Liver (tissue), 9 donors: Measurements from ENCODE around the gene PHEX. TPM values are rescaled to one million over a fixed set of nuclear protein-coding genes. Genes with fewer than 3 reads are reported as not detected.

Experiments used
- DNase-seq: peaks from one replicate; pipeline ENCODE4 v3.0.0-alpha.2; 2017; ENCODE audit warnings: low spot score
- H3K27ac ChIP-seq, 2 donors: one replicate each; pipeline ENCODE4 v1.7.0; 2013; ENCODE audit warnings: inconsistent platforms in 2 of 2, low read length in 2 of 2, control low read depth in 1 of 2, low read depth in 1 of 2, mild to moderate bottlenecking in 1 of 2
- H3K27me3 ChIP-seq, 4 donors: one replicate each; pipeline versions ENCODE4 v1.6.1 to v1.7.0; 2013; ENCODE audit warnings: low read length in 3 of 4, inconsistent platforms in 1 of 4, mild to moderate bottlenecking in 1 of 4, moderate library complexity in 1 of 4; ENCODE audit not compliant: control insufficient read depth in 4 of 4, insufficient read depth in 4 of 4
- H3K36me3 ChIP-seq, 4 donors: one replicate each; pipeline versions ENCODE4 v1.6.1 to v1.7.0; 2013; ENCODE audit warnings: low read length in 3 of 4, mild to moderate bottlenecking in 3 of 4, low read depth in 1 of 4, moderate library complexity in 1 of 4; ENCODE audit not compliant: control insufficient read depth in 4 of 4, insufficient read depth in 3 of 4
- H3K4me1 ChIP-seq, 4 donors: one replicate each; pipeline versions ENCODE4 v1.6.1 to v1.7.0; 2013; ENCODE audit warnings: low read length in 3 of 4, mild to moderate bottlenecking in 3 of 4, moderate library complexity in 1 of 4; ENCODE audit not compliant: control insufficient read depth in 4 of 4, insufficient read depth in 4 of 4
- H3K4me3 ChIP-seq, 3 donors: one replicate each; pipeline versions ENCODE4 v1.6.1 to v1.7.0; 2013; ENCODE audit warnings: low read length in 3 of 3, control low read depth in 1 of 3, low read depth in 1 of 3, mild to moderate bottlenecking in 1 of 3
- H3K9ac ChIP-seq, 2 donors: one replicate each; pipeline ENCODE4 v1.7.0; 2013; ENCODE audit warnings: low read length in 2 of 2, mild to moderate bottlenecking in 2 of 2, moderate library complexity in 2 of 2, control low read depth in 1 of 2, low read depth in 1 of 2
- H3K9me3 ChIP-seq, 4 donors: one replicate each; pipeline versions ENCODE4 v1.6.1 to v1.7.0; 2013; ENCODE audit warnings: low read length in 3 of 4; ENCODE audit not compliant: control insufficient read depth in 4 of 4
- EGR1 ChIP-seq, 2 donors: IDR thresholded peaks; 2 replicates each; pipeline ENCODE4 v1.6.1; 2016 to 2018; ENCODE audit warnings: antibody characterized with exemption in 2 of 2, low read depth in 2 of 2
- FOXA1 ChIP-seq: IDR thresholded peaks from 2 replicates; pipeline ENCODE4 v1.6.1; 2016; ENCODE audit warnings: antibody characterized with exemption
- FOXA2 ChIP-seq: IDR thresholded peaks from 2 replicates; pipeline ENCODE4 v1.6.1; 2016; ENCODE audit warnings: antibody characterized with exemption
- GABPA ChIP-seq, 2 donors: IDR thresholded peaks in 1 of 2; conservative IDR thresholded peaks in 1 of 2; 2 replicates each; pipeline ENCODE4 v1.6.1; 2016; ENCODE audit warnings: antibody characterized with exemption in 2 of 2, mild to moderate bottlenecking in 1 of 2, moderate library complexity in 1 of 2
- HNF4A ChIP-seq, 2 donors: conservative IDR thresholded peaks; 2 replicates each; pipeline ENCODE4 v1.6.1; 2016; ENCODE audit warnings: antibody characterized with exemption in 2 of 2, mild to moderate bottlenecking in 2 of 2
- HNF4G ChIP-seq: IDR thresholded peaks from 2 replicates; pipeline ENCODE4 v1.6.1; 2016; ENCODE audit warnings: antibody characterized with exemption
- JUND ChIP-seq, 2 donors: IDR thresholded peaks; 2 replicates each; pipeline ENCODE4 v1.6.1; 2016; ENCODE audit warnings: antibody characterized with exemption in 2 of 2
- MAX ChIP-seq: IDR thresholded peaks from 2 replicates; pipeline ENCODE4 v1.6.1; 2016; ENCODE audit warnings: antibody characterized with exemption
- NR2F2 ChIP-seq: IDR thresholded peaks from 2 replicates; pipeline ENCODE4 v1.6.1; 2016; ENCODE audit warnings: antibody characterized with exemption
- RAD21 ChIP-seq, 2 donors: IDR thresholded peaks; 2 replicates each; pipeline ENCODE4 v1.6.1; 2016; ENCODE audit warnings: antibody characterized with exemption in 2 of 2, mild to moderate bottlenecking in 2 of 2
- REST ChIP-seq: IDR thresholded peaks from 2 replicates; pipeline ENCODE4 v1.6.1; 2016; ENCODE audit warnings: antibody characterized with exemption, mild to moderate bottlenecking
- RXRA ChIP-seq, 2 donors: IDR thresholded peaks; 2 replicates each; pipeline ENCODE4 v1.6.1; 2017 to 2018; ENCODE audit warnings: antibody characterized with exemption in 2 of 2, mild to moderate bottlenecking in 1 of 2
- SP1 ChIP-seq: IDR thresholded peaks from 2 replicates; pipeline ENCODE4 v1.6.1; 2018; ENCODE audit warnings: antibody characterized with exemption, mild to moderate bottlenecking
- TAF1 ChIP-seq: conservative IDR thresholded peaks from 2 replicates; pipeline ENCODE4 v1.6.1; 2016; ENCODE audit warnings: antibody characterized with exemption, mild to moderate bottlenecking
- YY1 ChIP-seq: IDR thresholded peaks from 2 replicates; pipeline ENCODE4 v1.6.1; 2016; ENCODE audit warnings: antibody characterized with exemption, mild to moderate bottlenecking
- WGBS: extraction: QIAGEN DNeasy Blood & Tissue Kit; methylation state at CpG from one replicate; pipeline ENCODE4 v1.1.7; 2013; 5-methylcytosine and 5-hydroxymethylcytosine counted together
- polyA plus RNA-seq, 2 donors: library from polyadenylated mRNA; stranded (reverse) in 1 of 2; unstranded in 1 of 2; fragments of 200-250 nt in 1 of 2; fragments of >200 nt in 1 of 2; fragmentation: Nextera tagmentation in 1 of 2; extraction: Ambion mirVana in 1 of 2; gene quantifications; one replicate each; pipeline versions ENCODE4 v1.2.1 to v1.2.3, GENCODE V29; 2013 to 2015
- total RNA-seq, 2 donors: library from RNA; depleted of rRNA; stranded (reverse); fragments of >200 nt; gene quantifications; one replicate each; pipeline ENCODE4 v1.2.3, GENCODE V29; 2014
- TF ChIP-seq, protein P1 (sequence below): IDR thresholded peaks from 2 replicates; pipeline ENCODE4 v1.6.1; 2016; ENCODE audit warnings: antibody characterized with exemption
- TF ChIP-seq, protein P2 (sequence below): IDR thresholded peaks from 2 replicates; pipeline ENCODE4 v1.6.1; 2016; ENCODE audit warnings: antibody characterized with exemption
- TF ChIP-seq, protein P3 (sequence below): fragments of 150-350 bp; IDR thresholded peaks from 2 replicates; pipeline ENCODE4 v1.5.1; 2017; ENCODE audit warnings: improper control_type of control experiment, low read depth, low read length; ENCODE audit not compliant: missing input control
- donor health status: healthy.
- donor health status: healthy.
- donor health status: healthy.
- donor health status: healthy.
- donor health status: healthy.

Gene PHEX
- total and polyA plus RNA-seq, 4 donors = 0.01 to 0.14 (median 0.08) TPM; not detected in 1

- no peak for TF ChIP-seq TAF1
- TF ChIP-seq RXRA (IDR thresholded peaks at IDR 0.05) = no peak
- no peak for TF ChIP-seq EGR1 (IDR thresholded peaks at IDR 0.05; ENCODE audit: low read depth in 2 of 2)
- TF ChIP-seq FOXA2 = no peak
- no peak for TF ChIP-seq RAD21 (IDR thresholded peaks at IDR 0.05)
- TF ChIP-seq JUND (IDR thresholded peaks at IDR 0.05) = no peak
- TF ChIP-seq FOXA1 = no peak
- TF ChIP-seq MAX = no peak
- no peak for TF ChIP-seq HNF4G
- no peak for TF ChIP-seq GABPA (IDR thresholded peaks at IDR 0.05 in 1 of 2, conservative IDR thresholded peaks at IDR 0.05 in 1 of 2)
- TF ChIP-seq, protein P1, sequence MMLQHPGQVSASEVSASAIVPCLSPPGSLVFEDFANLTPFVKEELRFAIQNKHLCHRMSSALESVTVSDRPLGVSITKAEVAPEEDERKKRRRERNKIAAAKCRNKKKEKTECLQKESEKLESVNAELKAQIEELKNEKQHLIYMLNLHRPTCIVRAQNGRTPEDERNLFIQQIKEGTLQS = no peak
- TF ChIP-seq, protein P2, sequence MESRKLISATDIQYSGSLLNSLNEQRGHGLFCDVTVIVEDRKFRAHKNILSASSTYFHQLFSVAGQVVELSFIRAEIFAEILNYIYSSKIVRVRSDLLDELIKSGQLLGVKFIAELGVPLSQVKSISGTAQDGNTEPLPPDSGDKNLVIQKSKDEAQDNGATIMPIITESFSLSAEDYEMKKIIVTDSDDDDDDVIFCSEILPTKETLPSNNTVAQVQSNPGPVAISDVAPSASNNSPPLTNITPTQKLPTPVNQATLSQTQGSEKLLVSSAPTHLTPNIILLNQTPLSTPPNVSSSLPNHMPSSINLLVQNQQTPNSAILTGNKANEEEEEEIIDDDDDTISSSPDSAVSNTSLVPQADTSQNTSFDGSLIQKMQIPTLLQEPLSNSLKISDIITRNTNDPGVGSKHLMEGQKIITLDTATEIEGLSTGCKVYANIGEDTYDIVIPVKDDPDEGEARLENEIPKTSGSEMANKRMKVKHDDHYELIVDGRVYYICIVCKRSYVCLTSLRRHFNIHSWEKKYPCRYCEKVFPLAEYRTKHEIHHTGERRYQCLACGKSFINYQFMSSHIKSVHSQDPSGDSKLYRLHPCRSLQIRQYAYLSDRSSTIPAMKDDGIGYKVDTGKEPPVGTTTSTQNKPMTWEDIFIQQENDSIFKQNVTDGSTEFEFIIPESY = no peak
- no peak for TF ChIP-seq REST
- no peak for TF ChIP-seq NR2F2
- no peak for TF ChIP-seq HNF4A (conservative IDR thresholded peaks at IDR 0.05)
- no peak for TF ChIP-seq SP1
- TF ChIP-seq YY1 = no peak
- TF ChIP-seq, protein P3, sequence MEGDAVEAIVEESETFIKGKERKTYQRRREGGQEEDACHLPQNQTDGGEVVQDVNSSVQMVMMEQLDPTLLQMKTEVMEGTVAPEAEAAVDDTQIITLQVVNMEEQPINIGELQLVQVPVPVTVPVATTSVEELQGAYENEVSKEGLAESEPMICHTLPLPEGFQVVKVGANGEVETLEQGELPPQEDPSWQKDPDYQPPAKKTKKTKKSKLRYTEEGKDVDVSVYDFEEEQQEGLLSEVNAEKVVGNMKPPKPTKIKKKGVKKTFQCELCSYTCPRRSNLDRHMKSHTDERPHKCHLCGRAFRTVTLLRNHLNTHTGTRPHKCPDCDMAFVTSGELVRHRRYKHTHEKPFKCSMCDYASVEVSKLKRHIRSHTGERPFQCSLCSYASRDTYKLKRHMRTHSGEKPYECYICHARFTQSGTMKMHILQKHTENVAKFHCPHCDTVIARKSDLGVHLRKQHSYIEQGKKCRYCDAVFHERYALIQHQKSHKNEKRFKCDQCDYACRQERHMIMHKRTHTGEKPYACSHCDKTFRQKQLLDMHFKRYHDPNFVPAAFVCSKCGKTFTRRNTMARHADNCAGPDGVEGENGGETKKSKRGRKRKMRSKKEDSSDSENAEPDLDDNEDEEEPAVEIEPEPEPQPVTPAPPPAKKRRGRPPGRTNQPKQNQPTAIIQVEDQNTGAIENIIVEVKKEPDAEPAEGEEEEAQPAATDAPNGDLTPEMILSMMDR = no peak
- H3K27me3 ChIP-seq = no peaks in the 10 kb centered on the region
- no peak overlapping the region for H3K27ac ChIP-seq
- DNase-seq = no peak
- no peaks in the 10 kb centered on the region for H3K9me3 ChIP-seq
- H3K36me3 ChIP-seq = no peaks in the 10 kb centered on the region
- no peaks in the 10 kb centered on the region for H3K4me1 ChIP-seq
- H3K9ac ChIP-seq = no peak overlapping the region
- 93% methylated on average over 3 of the region's 3 CpGs for WGBS
- H3K4me3 ChIP-seq = no peak overlapping the region
Observed at GRCh38 chrX:22057667-22058066, 25.5 kb downstream of the PHEX start.
